Tibial nerve (tissue), 4 donors: ENCODE data around the gene GBA2.
A peak's percentile ranks its signal among the peaks of the same experiment; 100 is the strongest.

Source experiments
- CTCF ChIP-seq, 5 experiments: fragments of 200-600 bp in 3 of 5; fragments of 450-650 bp in 2 of 5; sonication (generic) in 3 of 5; IDR thresholded peaks; one replicate each; pipeline ENCODE4 v1.5.1; 2016 to 2019; ENCODE audit warnings: antibody characterized with exemption in 5 of 5, mild to moderate bottlenecking in 3 of 5, moderate library complexity in 2 of 5
- EP300 ChIP-seq, 2 donors: sonication (generic); formaldehyde crosslinking; IDR thresholded peaks; one replicate each; pipeline ENCODE4 v1.6.1; 2017; ENCODE audit warnings: antibody characterized with exemption in 2 of 2, mild to moderate bottlenecking in 1 of 2

- TF ChIP-seq EP300 (IDR thresholded peaks at IDR 0.05) (peak in 1 of 2 donors; percentile 75), CTCF (IDR thresholded peaks at IDR 0.05) (no peak)
Measured at GRCh38 chr9:35690614-35691333, 58.3 kb downstream of the GBA2 start.
